ENCODE results near the gene VTCN1.

DNA sequence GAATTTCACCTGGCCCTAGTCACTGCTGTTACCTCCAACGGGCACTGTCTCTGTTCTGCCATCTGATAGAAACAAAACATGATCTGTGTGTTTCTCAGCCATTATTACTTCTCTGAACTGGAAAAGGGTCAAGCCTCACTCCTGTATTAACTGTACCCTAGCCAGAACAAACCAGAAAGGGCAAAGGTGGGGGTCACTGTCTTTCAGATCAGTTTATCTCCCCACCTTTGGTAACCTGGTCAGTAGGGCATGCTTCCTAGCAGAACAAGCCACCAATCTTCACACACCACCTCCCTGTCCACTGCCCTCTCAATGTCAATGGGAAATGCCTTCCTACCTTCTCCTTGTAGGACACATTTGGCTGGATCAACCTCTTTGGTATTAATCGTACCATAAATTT lies 93.0 kb downstream of the VTCN1 start:
- TF ChIP-seq POLR2A (IDR thresholded peaks at IDR 0.05) = no peak
- no peak for TF ChIP-seq EP300 (IDR thresholded peaks at IDR 0.05)

All from ovary (tissue), 1 donor.